Measurements from ENCODE around the gene KIAA0825.

The KIAA0825 gene

DNA sequence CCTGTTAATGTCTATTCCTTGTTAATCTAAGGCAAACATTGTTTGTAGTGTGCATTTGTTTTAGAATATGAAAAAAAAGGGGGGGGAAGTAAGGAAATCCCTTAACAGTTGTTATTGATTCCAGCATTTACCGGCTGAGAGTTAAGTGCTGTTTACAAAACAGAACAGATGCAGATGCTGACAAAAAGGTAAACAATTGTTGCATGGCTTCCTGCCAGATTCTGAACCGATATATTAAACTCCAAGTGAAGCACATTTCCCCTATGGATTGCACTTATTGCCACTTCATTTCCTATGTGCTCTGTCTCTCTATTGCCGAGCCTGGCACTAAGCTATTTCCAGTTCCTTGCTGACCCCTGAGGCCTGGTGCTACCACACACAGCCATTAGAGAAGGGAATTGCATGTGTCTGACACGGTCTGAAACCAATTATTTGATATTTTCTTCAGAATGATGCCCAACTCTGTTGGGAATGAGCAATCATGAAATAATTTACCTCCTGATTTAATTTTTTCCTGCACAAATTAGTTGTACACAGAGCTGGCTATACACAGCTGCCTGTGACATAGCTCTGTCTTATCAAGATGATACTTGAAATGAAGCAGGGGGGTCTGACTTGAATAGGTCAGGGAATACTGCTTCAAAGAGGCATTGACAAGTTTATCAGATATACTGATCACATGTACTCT is 109.8 kb downstream of the KIAA0825 start:
- DNase-seq = peak; percentile 17

DNA sequence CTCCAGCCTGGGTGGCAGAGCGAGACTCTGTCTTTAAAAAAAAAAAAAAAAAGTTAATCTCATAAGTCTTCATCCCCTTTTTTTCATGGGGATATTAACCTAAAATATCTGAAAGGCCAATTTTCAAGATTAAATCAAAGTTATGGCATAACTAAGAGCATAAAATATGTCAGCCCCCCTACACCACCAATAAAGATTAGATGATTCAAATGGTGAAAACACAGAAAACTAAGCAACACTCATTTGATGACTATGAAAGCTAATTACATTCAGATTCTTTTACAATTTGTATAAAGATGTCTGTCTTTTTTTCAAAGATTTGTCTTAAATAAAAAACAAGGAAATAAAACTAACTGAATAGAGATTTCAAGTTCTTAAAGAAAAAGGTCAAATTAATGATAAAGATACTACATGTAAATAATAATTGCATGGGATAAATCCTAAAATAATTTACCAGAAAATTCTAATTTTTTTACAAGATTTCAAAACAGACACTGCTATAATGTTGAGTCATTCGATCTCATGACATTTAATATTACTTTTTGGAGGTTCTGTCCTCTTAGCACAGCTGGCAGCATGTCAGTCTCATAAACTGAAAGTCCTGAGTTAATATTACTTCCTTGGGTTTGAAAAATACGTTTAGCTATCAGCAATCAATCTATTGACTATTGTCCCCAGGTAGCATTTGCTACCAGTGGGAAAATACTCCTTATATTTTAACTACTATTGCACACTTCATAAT is 112.9 kb downstream of the KIAA0825 start:
- DNase-seq = no peak

DNA sequence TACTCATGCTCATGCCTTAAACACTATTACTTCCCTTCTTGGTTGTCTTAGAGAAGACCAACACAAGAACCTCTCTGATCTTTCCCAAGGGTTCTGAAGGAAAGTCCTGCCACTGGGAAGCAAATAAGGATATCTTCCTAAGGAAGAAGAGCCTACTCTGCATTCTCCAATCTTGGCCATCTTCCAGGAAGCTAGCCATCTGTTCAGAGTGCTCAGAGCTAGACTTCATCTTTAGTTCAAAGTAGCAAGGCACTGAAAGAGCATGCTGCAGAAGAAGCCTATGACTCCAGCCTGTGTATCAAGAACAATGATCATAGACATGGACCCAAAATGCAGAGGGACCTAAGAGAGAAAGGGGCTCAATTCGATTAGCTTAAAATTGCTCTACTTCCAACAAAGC is 114.7 kb downstream of the KIAA0825 start:
- peak; percentile 0 for DNase-seq

DNA sequence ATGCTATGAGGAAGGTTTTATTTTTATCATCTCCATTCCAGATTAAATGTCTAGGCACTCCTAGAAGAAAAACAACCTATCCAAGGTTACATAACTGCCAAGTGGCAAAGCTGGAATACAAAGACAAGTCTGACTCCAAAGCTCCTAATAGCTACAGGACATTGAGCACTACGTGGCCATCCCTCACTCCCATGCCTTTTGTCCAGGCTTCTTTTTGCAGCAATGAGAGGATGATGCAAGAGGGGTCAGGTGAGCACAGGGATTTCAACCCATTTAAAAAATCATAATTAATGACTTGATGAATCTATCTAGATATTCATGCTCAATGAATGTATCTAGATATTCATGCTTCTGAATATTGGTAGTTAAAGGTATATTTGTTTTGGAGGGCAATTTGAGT is 117.0 kb downstream of the KIAA0825 start:
- DNase-seq = no peak

DNA sequence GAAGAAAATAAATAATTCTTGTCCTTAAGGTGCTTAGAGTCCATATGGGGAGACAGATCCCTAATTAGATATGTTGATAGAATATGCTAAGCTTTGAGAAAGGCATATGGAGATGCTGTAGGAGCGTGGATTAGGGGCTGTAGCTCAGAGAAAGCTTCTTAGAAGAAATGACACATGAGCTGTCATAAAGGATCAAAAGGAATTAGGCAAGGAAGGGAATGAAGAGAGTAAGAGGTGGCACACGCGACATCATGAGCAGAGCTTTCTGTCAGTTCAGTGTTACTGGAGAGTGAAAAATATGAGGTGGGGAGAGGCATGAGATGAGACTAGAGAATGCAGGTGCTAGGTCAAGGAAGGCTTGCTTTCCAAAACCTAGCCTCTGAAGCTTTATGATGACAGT is 118.6 kb downstream of the KIAA0825 start:
- DNase-seq = no peak

DNA sequence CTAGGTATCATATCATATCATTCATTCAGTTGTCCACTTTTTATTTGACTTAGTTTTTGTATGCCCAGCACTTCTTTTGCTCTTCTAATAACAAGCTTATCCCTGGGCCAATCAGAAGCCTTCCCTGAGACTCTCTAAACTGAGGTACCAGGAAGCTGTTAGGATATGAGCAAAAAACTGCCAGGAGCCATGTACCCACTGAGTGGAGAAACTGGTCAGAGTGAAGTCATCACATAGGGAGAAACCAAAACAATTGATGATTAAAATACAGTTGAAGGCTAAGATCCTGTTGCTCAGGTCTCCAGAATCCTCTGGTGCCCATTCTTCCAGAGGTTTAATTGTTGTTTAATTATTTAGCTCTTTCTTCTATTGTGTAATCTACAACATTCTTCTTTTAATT is 120.2 kb downstream of the KIAA0825 start:
- no peak for DNase-seq

DNA sequence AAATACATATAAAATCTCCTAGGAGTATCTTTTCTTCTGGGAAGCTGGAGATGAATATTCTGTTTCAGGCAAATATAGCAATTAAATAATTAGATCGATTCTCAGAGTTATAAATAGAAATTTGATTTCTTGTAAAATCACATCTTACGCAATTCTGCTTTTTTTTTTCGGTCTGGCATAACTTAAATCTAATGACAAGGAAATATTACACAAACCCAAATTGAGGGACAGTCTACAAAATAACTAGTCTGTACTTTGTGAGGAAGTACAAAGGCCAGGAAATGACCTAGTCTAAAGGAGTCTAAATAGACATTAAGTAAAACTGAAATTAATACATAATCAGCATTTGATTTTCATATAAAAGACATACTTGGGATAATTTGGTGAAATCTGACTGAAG is 133.3 kb downstream of the KIAA0825 start:
- DNase-seq = no peak

DNA sequence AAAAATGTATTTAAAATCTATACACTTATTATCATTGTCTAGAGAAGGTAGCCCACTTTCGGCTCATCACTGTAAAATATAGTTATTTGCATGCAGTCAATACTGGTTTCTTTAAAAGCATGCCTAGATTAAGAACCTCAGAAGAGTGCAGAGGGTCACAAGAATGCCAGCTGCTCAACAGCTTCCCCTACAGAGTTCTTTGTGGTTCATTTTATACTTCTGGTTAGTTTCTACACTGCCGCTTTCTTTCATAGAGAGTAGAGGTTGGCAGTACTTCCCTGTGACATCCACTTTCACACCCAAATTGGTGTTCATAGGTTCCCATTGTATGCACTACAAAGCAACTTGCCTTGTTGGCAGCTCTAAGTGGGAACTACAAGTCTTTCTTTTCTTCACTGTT is 137.3 kb downstream of the KIAA0825 start:
- no peak for DNase-seq

DNA sequence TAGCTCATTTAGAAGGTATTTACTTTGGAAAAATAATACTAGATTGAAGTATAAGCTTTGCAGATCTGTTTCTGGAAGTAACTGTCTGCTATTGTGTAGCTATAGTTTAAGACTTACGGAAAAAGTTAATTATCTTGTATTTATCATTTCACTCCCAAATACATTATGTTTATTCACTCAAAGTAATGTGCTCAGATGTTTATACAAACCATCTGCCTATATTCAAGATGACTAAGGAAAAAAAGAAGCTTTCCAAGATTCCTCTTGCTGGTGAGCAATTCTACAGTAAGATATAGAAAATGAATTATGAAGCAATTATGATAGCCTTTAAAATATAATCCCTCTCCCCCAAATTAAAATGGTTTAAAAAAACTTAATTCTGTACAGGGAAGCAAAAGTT is 137.9 kb downstream of the KIAA0825 start:
- no peak for DNase-seq

DNA sequence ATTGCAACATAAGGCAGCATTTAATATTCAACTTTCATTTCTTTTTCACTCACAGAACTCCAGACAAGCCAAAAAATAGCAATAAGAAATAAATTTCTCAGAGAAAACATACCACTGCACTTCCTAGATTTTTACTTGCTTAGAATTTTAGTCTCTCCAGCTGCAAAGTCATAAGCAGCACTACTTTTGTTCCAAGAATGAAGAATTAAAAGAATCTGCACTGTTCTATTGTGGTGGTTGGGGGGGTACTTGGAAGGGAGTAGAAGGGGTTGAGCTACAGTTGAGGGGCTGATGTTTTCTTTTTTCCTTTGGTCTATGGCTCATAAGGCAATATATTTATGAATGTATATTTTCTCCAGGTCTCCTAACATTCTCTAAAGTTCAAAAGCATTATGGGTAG is 144.5 kb downstream of the KIAA0825 start:
- DNase-seq = no peak

DNA sequence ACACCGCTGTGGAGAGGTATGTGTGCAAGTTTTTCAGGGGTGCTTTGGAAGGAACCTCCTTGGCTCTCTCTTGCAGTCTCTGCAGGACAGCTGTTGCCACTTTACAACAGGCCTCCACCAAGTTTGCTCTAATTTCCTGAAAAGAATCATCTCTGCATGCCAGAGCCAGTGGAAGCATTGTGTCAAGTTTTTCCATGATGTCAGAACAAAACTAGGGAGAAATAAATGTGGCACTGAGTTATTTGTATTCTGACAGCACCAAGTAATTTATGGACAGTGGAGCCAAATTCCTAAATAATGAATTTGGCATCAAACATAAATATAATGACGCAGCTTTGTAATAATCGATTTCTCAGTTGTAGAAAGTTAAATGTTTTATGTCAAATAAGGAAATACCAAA is 146.9 kb downstream of the KIAA0825 start:
- no peak for DNase-seq

DNA sequence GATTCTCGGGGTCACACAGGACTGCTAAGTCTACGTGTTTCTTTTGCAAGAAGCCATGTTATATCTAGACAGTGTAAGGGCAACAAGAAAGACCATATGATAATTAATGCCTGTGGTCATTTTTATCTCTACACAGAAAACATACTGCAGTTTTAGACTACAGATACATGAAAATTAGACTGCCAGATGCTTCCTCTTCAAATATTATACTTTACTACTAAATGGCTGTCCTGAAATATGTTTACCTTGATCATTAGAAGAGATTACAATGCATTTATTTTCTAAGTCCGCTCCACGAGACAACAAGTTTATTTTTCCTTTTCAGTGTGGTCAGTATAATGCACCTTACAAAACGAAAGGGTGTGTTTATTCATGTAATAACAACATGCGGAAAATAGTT is 147.6 kb downstream of the KIAA0825 start:
- no peak for DNase-seq

DNA sequence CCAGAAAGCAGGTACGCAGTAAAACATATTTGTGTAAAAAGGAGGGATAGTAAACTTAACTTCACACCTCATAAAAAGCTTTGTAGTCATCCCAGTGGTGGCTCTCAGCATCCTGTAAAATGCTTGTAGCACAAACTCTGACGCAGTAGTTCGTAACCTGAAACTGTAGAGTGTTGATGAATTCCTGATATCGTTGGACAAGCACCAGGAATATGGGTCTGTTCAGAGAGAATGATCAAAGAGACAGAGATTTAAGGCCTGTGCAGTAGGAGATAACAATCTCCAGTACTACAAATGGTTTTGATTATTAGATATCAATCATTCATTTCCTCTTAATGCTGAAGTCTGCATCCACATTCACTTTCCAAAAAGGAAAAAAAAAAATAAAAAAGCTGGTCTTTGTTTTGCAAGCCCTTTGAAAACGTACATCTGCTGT is 148.5 kb downstream of the KIAA0825 start:
- no peak for DNase-seq

DNA sequence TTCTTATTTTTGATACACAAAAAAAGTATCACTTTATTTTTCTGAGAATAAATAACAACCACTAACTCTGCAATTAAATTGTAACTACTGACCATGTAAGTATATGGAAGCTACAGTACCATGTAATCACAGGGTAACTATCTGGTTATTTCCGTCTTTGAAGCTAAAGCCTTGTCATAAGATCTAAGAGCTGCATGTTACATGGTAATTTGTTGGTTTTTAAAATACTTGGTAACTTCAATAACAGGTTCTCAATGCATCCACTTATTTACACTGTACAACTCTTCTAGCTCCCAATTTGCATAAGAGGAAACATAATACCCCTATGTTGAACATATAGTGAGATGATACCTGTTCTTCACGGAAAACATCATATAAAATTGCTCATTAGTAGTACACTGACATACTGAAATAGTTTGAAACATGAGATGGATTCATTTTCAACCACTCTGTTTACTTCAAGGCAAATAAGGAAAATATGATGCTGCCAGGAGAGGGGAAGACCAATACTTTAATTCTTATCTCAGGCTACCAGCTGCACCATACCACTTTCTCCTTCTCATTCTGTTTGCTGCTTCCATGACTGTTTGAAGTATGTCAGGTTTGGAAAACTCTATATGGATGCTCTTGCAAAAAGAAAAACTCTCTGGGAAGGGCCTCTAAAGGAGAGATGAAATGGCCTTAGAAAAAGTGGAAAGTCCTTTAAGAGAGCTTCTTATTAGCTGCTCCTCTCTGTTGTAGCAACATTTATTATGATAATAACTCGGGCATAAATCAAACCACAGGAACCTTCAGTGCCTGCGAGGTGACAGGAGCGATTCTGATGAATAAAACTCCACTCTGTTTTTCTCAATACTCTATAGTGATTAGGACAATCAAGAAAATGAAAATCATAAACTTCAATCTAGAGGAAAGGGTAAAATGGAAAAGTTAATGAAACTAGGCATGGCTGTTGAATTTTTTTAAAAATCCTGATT is 150.2 kb downstream of the KIAA0825 start:
- no peak for DNase-seq

DNA sequence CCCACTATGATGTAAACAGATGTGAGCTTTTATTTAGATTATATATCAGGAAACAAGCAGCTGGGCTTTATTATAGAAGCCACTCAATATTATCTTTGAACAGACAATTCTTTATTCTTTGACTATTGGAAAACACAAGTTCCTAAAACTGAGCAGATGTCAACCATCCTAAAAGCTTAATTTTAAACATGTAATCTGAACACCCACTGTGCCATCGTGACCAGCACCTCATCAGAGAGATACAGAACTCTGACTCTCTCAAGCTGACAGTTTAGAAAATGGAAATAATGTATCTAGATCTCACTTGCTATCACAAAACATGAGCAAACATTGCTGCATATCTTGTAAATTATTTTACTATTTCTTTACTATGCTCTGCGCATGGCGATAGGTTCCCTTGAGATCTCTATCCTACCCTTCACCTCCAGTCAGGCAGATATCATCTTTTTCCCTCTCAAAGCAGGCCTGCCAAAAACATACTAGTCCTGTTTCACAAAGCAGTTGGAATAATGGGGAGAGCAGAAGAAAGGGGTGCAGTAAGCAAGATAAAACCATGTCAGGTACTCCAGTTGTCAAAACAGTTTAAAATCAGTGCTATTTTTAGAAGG is 151.0 kb downstream of the KIAA0825 start:
- no peak for DNase-seq

DNA sequence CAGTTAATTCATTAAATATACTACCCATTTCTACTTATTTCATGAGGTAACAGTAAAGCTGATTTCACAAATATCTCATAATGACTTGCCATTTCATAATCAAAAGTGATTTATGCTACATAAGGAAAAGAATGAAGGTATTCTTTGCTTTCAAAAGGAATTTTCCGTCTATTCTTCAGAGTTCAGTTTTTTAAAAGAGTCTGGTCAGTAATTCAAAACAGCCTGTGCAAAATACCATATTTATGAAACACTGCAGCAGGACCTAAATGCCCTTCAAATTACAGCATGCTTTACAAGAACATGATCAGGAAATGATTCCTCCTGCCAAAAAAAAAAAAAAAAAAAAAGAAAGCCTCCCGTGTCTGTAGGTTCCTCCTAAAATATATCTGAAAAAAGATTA is 154.7 kb downstream of the KIAA0825 start:
- no peak for DNase-seq

DNA sequence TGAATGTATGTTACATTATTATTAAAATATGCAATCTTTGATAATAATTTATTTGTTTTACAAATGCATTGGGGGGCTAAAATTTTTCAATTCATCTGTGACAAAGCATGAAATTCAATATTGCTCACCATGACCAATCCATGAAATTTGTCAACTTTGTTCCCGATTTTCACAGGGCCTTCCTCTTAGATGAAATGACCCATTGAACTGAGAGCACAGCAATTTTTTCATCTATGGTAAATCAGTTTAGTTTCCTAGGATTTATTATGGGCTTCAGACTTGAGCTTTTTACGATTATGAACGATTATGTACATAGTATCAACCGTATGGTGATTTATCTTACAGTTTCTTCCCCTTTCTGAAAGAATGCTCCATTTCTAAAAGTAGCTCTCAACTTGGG is 157.3 kb downstream of the KIAA0825 start:
- DNase-seq = no peak

DNA sequence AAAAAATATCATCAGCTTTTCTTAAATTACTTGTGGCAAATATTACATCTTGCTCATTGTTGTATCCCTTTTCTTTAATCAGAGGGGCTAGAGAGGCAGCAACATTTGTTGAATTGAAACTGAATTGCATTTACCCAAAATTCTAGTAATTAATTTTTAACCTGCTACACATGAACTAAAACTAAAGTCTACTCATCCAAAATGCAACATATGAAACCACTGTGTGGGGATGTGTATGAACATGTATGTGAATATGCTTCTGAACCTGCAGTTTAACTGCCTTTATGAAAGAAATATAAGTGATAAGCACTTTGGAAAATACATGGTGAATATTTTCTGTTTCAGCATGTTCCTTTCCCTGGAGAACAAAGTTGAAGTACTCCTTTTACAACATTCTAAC is 158.5 kb downstream of the KIAA0825 start:
- DNase-seq = no peak

DNA sequence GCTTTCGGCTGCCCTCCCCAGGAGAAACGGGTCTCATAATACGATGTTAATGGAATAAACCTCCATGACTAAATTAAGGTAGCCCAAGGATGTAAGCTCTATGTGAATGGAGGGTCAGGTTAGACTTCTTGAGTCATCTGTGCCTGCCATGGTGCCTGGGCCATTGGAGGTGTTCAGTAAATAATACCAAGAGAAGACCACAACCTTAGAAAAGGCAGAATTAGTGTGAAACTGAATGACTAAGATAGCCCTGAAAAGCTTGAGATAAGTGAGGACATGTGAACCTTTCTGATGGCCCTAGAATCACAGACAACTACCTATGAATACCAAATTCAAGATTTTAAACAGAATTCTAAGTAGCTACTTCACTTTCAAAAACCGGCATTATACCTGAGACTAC is 160.6 kb downstream of the KIAA0825 start:
- no peak for DNase-seq

DNA sequence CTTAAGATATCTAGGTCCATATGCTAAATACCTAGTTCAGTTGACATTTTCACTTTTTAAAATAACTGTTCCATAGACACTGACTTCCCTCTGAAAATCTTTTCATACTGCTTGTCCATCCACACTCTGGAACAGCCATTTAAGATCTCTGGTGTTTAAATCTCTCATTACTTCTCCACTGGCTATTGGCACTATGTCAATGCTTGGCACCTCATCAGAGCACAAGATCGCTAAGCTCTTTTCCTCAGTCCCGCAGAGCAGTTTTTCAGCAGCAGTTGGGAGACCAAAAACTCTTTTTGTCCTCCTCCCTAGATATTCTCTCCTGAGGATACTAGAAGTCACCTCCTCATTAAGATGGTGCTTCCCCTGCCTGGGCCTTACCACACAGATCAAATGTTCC is 172.7 kb downstream of the KIAA0825 start:
- DNase-seq = no peak

DNA sequence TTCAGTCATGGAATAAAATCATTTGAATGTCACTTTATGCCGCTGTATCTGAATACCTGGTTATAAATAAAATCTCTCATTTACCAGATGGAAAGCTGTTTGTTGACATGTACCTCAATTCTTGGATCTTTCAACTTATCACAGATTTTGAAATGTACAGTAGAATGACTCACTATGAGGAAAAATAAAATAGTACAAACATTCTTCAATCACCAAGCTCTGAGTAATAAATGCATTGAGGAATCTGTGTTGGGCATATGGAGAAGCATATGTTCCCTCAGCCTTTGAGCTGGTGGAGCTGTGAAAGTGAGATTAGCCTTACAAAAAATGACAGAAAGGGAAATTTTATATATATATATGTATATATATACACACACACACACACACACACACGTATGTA is 175.4 kb downstream of the KIAA0825 start:
- peak; percentile 15 for DNase-seq

DNA sequence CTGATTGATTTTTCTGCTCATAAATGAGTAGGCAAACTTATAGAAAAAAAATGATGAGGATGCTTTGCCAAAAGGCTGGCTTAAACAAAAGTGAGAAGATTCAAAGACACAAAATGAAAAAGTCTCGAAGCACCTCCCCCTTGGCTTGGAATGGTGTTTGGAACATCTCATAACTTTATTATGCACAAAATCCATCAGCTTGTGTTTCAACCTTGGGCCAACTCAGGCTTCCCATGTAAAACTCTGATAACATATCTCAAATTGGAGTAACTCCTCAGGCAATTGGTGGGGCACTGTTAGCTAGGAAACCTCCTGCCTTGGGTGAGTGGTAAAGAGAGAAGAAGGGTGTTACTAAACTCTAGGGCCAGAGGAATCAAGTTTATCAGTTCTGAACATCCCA is 176.3 kb downstream of the KIAA0825 start:
- no peak for DNase-seq

DNA sequence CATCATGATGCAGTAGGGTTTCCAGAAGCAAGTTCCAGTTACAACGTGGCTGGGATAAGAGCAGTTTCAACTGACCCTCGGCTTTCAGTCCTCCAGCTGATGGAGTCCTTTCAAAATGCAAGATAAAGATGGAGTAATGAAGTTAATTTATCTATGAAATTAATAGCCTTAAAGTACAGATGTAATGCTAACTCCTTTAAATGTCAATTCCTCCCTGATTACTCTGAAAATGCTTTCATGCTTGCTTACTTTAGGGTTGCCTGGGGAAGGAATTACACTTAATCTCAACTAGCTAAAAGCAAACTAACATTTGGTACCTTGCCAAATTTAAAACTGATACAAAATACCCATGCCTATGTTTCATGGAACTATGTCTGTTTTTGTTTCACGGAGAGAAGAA is 178.4 kb downstream of the KIAA0825 start:
- no peak for DNase-seq
